ENCODE results near the gene OSBPL6. TPM values are rescaled to one million over a fixed set of nuclear protein-coding genes. Genes with fewer than 3 reads are reported as not detected.

OSBPL6 gene
- total and polyA plus RNA-seq, 10 of the 15 experiments (the other 5 are each of a cell fraction or from before 2014, with no cell fraction given) = 0.01 to 0.08 (median 0.03) TPM; not detected in 5

- ChIA-PET SMC1A (ENCODE audit: uncharacterized antibody, unreplicated experiment) (interaction anchor here (0.7 to 0.9 kb wide), 4 partner anchors 17 to 168 kb away, joined by 3 to 5 read pairs (median 4); partner anchors contain the start of gene RBM45), RAD21 (ENCODE audit: unreplicated experiment) (interaction anchor here (0.9 to 1.6 kb wide), 3 partner anchors 168 to 171 kb away, joined by 3 to 4 read pairs (median 4); partner anchors contain the start of gene RBM45), POLR2A (no interaction called here), CTCF (interaction anchor here (0.7 to 3.1 kb wide), 7 partner anchors 18 to 168 kb away, joined by 3 to 27 read pairs (median 4); partner anchors contain the start of gene RBM45)
- H3K4me3 ChIP-seq = no peak overlapping the region
- DNase-seq (ENCODE audit: low read depth, low spot score) (no peak), FAIRE-seq (no peak), ATAC-seq (no peak)
- TF ChIP-seq MYC (IDR thresholded peaks at IDR 0.05; ENCODE audit: insufficient read depth, insufficient read length, insufficient replicate concordance, low read length, severe bottlenecking) (no peak), E2F8 (IDR thresholded peaks at IDR 0.05; ENCODE audit: low read depth, partially characterized antibody) (no peak), E2F4 (IDR thresholded peaks at IDR 0.05; ENCODE audit: low read depth, low read length) (no peak), FOXK2 (IDR thresholded peaks at IDR 0.05) (no peak), ZNF274 (IDR thresholded peaks at IDR 0.05; ENCODE audit: insufficient read depth, insufficient read length) (no peak), ZSCAN29 (IDR thresholded peaks at IDR 0.05) (no peak), SREBF2 (IDR thresholded peaks at IDR 0.05; ENCODE audit: low read length) (no peak), PBX3 (IDR thresholded peaks at IDR 0.05; ENCODE audit: insufficient replicate concordance, low read depth, low read length) (no peak), STAT1 (conservative IDR thresholded peaks at IDR 0.05) (no peak), ZBTB11 (CRISPR knock-in tag; IDR thresholded peaks at IDR 0.05) (no peak), SUZ12 (IDR thresholded peaks at IDR 0.05; ENCODE audit: unreplicated experiment) (no peak), CREB1 (IDR thresholded peaks at IDR 0.05; ENCODE audit: low read depth) (no peak)
- in situ Hi-C loops (cut with MboI) (loop anchor here (5.0 kb wide), 1 partner anchor 167 kb away; the partner anchor contains the start of gene RBM45), intact Hi-C loops (cut with micrococcal nuclease; ENCODE audit: unreplicated experiment) (loop anchor here (1.0 kb wide), 1 partner anchor 167 kb away; the partner anchor contains the start of gene RBM45)
- no peaks in the 10 kb centered on the region for H3K36me3 ChIP-seq (ENCODE audit: control insufficient read depth in 2 of 2, insufficient read depth in 2 of 2, low read length in 1 of 2)
- H3K9me3 ChIP-seq (replicated peaks; ENCODE audit: control insufficient read depth, insufficient read depth, low read length) = no peaks in the 10 kb centered on the region
- no peak overlapping the region for H3K9ac ChIP-seq (ENCODE audit: control insufficient read depth, insufficient read depth, low read length)
- H4K20me1 ChIP-seq (ENCODE audit: control insufficient read depth, insufficient read depth) = no peaks in the 10 kb centered on the region
- H3K27ac ChIP-seq (ENCODE audit: control insufficient read depth, insufficient read depth) = no peak overlapping the region
- 60% methylated on average over 10 of the region's 10 CpGs for WGBS (ENCODE audit: insufficient coverage, insufficient replicate concordance, low lambda C conversion rate, missing lambda C conversion rate)
- no TSS peak for BruUV-seq (replicated peaks)
- H3K79me2 ChIP-seq (ENCODE audit: control insufficient read depth, insufficient read depth, low read length) = no peaks in the 10 kb centered on the region
- H2AFZ ChIP-seq (ENCODE audit: control insufficient read depth, low read depth, low read length) = no peak overlapping the region
- H3K4me2 ChIP-seq (ENCODE audit: control insufficient read depth, insufficient read depth) = no peak overlapping the region
- no peaks in the 10 kb centered on the region for H3K27me3 ChIP-seq (replicated peaks in 1 of 2; ENCODE audit: control insufficient read depth in 2 of 2, insufficient read depth in 2 of 2, low read length in 1 of 2)
- H3K4me1 ChIP-seq (ENCODE audit: control insufficient read depth, insufficient read depth, low read length) = no peaks in the 10 kb centered on the region
Measured at GRCh38 chr2:178279636-178280035, 85.3 kb downstream of the OSBPL6 start.
